ENCODE measurements around the gene CLEC4G.

DNA sequence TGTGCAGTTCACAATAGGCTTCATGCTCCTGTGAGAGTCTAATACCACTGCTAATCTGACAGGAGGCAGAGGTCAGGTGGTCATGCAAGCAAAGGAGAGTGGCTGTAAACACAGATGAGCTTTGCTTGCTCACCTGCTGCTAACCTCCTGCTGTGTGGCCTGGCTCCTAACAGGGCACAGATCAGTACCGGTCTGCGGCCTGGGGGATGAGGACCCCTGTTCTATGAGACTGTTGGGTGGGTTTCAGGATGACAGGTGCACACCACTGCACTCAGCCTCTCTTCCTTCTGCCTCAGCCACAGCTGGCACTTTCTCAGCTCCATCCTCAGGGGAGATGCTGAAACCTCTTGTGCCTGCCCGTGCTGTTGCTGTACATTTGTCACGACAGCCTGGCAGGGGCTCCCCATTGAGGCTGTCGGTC lies 9.7 kb downstream of the CLEC4G start:
- TF ChIP-seq, protein P1, sequence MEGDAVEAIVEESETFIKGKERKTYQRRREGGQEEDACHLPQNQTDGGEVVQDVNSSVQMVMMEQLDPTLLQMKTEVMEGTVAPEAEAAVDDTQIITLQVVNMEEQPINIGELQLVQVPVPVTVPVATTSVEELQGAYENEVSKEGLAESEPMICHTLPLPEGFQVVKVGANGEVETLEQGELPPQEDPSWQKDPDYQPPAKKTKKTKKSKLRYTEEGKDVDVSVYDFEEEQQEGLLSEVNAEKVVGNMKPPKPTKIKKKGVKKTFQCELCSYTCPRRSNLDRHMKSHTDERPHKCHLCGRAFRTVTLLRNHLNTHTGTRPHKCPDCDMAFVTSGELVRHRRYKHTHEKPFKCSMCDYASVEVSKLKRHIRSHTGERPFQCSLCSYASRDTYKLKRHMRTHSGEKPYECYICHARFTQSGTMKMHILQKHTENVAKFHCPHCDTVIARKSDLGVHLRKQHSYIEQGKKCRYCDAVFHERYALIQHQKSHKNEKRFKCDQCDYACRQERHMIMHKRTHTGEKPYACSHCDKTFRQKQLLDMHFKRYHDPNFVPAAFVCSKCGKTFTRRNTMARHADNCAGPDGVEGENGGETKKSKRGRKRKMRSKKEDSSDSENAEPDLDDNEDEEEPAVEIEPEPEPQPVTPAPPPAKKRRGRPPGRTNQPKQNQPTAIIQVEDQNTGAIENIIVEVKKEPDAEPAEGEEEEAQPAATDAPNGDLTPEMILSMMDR (conservative IDR thresholded peaks at IDR 0.05 in 1 of 2, IDR thresholded peaks at IDR 0.05 in 1 of 2; ENCODE audit: extremely low read depth in 1 of 2, insufficient read depth in 1 of 2, low read depth in 1 of 2, low read length in 2 of 2): no peak
- TF ChIP-seq EZH2 (IDR thresholded peaks at IDR 0.05; ENCODE audit: borderline replicate concordance, low read length): no peak

Measured in mammary epithelial cell (primary cell).